ENCODE data around the gene ASTN2.

DNA sequence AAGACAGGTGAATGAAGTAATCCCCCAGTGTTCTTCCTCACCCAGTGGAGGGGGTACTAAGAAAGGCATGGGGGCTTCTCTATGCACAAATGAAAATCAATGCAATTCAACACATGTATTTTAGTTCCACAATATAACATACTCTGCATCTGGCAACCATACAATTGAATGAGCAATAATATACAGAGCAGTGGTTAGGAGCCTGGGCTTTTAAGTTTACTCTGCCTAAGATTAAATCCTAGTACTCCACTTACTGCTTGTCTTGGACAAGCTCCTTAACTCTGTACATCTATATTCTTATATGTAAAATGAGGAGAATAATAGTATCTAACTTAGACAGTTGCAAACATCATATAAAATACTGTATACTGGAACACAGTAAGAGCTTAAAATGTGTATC is 923.2 kb downstream of the ASTN2 start:
- TF ChIP-seq, protein P1, sequence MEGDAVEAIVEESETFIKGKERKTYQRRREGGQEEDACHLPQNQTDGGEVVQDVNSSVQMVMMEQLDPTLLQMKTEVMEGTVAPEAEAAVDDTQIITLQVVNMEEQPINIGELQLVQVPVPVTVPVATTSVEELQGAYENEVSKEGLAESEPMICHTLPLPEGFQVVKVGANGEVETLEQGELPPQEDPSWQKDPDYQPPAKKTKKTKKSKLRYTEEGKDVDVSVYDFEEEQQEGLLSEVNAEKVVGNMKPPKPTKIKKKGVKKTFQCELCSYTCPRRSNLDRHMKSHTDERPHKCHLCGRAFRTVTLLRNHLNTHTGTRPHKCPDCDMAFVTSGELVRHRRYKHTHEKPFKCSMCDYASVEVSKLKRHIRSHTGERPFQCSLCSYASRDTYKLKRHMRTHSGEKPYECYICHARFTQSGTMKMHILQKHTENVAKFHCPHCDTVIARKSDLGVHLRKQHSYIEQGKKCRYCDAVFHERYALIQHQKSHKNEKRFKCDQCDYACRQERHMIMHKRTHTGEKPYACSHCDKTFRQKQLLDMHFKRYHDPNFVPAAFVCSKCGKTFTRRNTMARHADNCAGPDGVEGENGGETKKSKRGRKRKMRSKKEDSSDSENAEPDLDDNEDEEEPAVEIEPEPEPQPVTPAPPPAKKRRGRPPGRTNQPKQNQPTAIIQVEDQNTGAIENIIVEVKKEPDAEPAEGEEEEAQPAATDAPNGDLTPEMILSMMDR (IDR thresholded peaks at IDR 0.05), result no peak
- no peak for TF ChIP-seq POLR2A (IDR thresholded peaks at IDR 0.05)

Data from testis (tissue), 2 donors.